HL-60/S4 treated with phorbol 12-myristate 13-acetate at 8.2 ng/mL for 4 days and 3 days (cell line): Measurements from ENCODE around the gene OR8S1.
"Not testable (repeated sequence)": the region's sequence is repeated elsewhere in the genome, so short reads cannot be mapped to it uniquely, and the experiment has no call there.

Experiments used
- in situ Hi-C: fragments of 300-500 bp; cut with MboI; formaldehyde crosslinking; loops from 2 replicates; pipeline ENCODE4 v1.15.0; 2022; ENCODE audit warnings: low sequenced_read_pairs

OR8S1 gene

GRCh38 chr12:48525332-48525731 is at the start of gene OR8S1:
Gene OR8S1, plus strand, starts transcription at chr12:48525632. Its CDS starts 0 bp downstream, at chr12:48525632.
- in situ Hi-C loops: no loop called here

DNA sequence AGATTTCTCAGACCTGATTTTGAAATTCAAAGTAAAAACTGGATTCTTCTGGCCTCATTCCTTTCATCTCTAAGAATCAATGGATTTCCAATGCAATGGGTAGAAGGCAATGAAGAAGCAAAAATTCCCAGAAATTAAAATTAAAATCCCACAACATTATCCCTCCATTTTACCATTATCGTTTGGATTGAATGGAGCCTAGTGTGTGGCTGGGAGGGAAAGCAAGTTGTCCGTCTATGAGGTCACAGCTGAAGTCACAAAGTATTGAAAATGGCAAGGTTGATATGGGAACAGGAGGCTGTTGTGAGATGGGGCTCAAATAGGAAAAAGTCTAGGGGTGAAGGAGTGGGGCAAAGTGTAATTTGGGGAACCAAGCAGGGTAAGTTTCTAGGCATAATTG is 43.2 kb upstream of the OR8S1 start, which contains the start of gene C12orf54:
Gene C12orf54 (plus strand): TSS at position 301 of the 400 bp plus-strand sequence. CDS start 799 bp downstream, outside the sequence.
- in situ Hi-C loops: no loop called here

DNA sequence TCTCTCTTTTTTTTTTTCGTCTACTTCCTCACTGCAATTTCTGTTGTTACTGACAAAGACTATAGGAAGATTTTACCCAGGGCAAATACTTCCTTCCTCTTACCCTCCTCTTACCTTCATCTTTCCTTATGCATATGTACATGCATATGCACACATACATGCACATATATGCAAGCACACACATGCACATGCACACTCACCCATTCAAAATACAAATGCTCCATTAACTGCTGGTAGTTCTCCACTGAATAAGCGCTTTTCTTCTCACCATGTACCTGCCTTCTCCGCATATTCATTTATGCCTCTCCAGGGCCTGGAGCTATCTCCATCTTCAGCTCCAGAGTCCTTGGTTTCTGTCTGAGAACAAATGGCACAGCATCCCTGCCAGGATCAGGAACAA is 42.5 kb upstream of the OR8S1 start:
- in situ Hi-C loops: no loop called here

DNA sequence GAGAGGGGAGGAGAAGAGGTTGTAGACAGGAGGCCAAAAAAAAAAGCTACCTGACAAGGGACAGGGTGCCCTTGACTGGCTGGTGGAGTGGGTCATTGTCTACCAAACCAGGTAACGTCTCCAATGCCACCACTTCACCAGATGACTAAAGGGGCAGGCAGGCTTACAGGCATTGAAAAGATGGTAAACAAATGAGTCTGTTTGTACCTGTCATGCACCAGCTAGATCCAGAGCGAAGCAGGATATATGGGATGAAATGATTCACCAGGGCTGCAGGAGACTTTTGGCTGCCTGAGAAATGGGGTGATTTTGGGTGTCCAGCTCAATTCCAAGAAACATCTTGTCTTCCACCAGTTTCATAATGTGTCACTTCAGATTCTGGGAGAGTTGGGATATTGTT is 39.2 kb upstream of the OR8S1 start:
- in situ Hi-C loops: no loop called here

GRCh38 chr12:48486679-48487078 is 38.8 kb upstream of the OR8S1 start:
- in situ Hi-C loops: no loop called here

DNA sequence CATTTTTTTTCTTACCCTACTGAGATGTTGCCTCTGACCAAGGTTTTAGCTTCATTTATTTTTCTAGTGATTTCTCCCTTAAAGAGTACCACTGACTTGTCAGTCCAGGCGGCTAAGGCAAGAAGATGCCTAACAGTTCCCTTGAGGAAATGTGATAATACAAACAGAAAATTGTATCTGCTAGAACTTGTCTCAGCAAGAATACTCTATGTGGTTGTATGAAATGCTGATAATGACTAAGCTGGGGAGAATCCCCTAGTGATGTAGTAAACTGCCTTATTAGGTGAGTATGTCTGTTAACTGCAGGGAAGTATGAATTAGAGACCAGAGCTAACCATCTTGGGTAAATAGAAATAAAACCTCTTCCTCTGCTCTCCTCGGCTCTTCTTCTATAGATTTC is 36.4 kb upstream of the OR8S1 start:
- in situ Hi-C loops: no loop called here

DNA sequence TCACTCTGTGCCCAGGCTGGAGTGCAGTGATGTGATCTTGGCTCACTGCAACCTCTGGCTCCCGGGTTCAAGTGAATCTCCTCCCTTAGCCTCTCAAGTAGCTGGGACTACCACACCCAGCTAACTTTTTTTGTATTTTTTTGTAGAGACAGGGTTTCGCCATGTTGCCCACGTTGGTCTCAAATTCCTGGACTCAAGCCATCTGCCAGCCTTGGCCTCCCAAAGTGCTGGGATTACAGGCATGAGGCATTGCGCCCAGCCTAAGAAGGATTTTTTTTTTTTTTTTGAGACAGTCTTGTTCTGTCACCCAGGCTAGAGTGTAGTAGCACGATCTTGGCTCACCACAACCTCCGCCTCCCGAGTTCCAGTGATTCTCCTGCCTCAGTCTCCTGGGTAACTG is 36.0 kb upstream of the OR8S1 start:
- in situ Hi-C loops: not testable (repeated sequence)

- in situ Hi-C loops: not testable (repeated sequence)
These were observed 25.2 kb upstream of the OR8S1 start for GRCh38 chr12:48500281-48500680.

DNA sequence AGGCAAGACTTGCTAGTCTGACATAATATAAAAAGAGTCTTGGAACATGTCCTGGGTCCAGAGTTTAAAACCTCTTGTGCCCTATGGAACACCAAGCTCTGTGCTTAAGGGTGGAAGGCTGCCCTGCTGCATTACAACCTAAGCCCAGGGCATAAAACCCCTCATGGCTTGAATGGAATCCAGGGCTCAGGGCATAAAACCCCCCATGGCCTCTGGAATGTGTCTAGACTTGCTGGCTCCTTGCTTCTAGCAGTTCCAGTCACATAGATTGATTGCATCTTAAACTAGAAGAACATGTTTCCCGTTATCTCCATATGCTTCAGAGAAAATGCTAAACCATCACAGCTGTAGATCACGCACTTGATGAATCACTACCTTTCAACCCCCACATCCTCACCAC is 18.6 kb upstream of the OR8S1 start:
- in situ Hi-C loops: not testable (repeated sequence)

DNA sequence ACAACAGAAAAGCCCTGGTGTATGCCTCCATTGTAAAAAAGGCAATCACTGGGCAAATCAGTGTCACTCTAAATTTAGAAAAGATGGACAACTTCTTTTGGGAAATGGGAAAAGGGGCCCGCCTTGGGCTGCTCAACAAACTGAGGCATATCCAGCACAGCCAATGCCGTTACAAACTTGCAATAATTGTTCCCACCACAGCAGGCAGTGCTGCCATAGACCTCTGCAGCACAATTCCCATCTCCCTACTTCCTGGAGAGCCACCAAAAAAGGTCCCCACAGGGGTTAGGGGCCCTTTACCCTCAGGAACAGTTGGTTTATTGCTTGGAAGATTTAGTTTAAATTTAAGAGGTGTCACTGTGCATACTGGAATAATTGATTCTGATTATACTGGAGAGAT is 16.4 kb upstream of the OR8S1 start:
- in situ Hi-C loops: no loop called here

GRCh38 chr12:48510111-48510510 is 15.3 kb upstream of the OR8S1 start:
- in situ Hi-C loops: no loop called here

DNA sequence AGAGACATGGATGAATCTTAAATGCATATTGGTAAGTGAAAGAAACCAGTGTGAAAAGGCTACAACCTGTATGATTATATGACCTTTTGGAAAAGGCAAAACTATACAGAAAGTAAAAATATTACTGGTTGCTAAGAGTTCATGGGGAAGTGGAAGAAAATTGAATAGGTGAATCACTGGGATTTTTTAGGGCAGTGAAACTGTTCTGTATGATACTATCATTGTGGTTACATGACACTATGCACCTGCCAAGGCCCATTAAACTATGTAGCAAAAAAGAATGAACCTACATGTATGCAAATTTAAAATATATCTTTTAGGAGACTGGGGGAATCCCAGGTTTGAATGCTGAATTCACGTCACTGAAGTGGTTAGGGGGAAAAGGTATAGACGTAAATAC is 12.6 kb upstream of the OR8S1 start:
- in situ Hi-C loops: no loop called here

DNA sequence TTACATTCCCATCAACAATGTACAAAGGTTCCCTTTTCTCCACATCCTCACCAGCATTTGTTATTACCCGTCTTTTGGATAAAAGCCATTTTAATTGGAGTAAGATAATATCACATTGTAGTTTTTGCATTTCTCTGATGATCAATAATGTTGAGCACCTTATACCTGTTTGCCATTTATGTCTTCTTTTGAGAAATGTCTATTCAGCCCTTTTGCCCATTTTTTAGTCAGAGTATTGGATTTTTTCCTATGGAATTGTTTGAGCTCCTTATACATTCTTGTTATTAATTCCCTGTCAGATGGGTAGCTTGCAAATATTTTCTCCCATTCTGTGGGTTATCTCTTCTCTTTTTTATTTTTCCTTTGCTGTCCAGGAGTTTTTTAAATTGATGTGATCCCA is 10.7 kb upstream of the OR8S1 start:
- in situ Hi-C loops: no loop called here

DNA sequence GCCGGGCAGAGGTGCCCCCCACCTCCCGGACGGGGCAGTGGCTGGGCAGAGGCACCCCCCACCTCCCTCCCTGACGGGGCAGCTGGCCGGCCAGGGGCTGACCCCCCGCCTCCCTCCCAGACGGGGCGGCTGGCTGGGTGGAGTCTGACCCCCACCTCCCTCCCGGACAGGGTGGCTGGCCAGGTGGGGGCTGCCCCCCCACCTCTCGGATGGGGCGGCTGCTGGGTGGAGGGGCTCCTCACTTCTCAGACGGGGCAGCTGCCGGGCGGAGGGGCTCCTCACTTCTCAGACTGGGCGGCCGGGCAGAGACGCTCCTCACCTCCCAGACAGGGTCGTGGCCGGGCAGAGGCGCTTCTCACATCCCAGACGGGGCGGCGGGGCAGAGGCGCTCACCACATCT is 5.1 kb upstream of the OR8S1 start:
- in situ Hi-C loops: not testable (repeated sequence)

GRCh38 chr12:48527891-48528670 is 2.6 kb downstream of the OR8S1 start:
- in situ Hi-C loops: no loop called here

DNA sequence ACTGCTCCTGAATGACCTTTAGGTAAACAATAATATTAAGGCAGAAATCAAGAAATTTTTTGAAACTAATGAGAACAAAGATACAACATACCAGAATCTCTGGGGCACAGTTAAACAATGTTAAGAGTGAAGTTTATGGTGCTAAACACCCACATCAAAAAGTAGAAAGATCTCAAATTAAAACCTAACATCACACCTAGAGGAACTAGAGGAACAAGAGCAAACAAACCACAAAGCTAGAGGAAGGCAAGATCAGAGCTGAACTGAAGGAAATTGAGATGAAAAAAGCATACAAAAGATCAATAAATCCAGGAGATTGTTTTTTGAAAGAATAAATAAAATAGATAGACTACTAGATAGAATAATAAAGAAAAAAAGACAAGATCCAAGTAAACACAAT is 7.2 kb downstream of the OR8S1 start:
- in situ Hi-C loops: no loop called here

- in situ Hi-C loops: no loop called here
These were observed 11.2 kb downstream of the OR8S1 start for GRCh38 chr12:48536602-48537001.

GRCh38 chr12:48542300-48542928 is 17.0 kb downstream of the OR8S1 start:
- in situ Hi-C loops: no loop called here

GRCh38 chr12:48545833-48546469 is 20.5 kb downstream of the OR8S1 start:
- in situ Hi-C loops: no loop called here

GRCh38 chr12:48547012-48547411 is 21.6 kb downstream of the OR8S1 start:
- in situ Hi-C loops: not testable (repeated sequence)

GRCh38 chr12:48551636-48552035 is 26.2 kb downstream of the OR8S1 start:
- in situ Hi-C loops: not testable (repeated sequence)
